ENCODE measurements around the gene COP1. TPM values are rescaled to one million over a fixed set of nuclear protein-coding genes. Genes with fewer than 3 reads are reported as not detected.

The COP1 gene
- total and polyA plus RNA-seq, 3 experiments from 2014 or later: 39.7 to 43.0 (median 40.6) TPM

- Mint-ChIP-seq H3K27me3 (no peaks in the 10 kb centered on the region), H3K27ac (peak overlapping the region in 3 of 8 donors; percentile 29 to 75 (median 66)), H3K9me3 (no peaks in the 10 kb centered on the region), H3K4me1 (peaks cover 75 to 97% (median 95%) of the 10 kb centered on the region in 3 donors), H3K36me3 (peaks cover 0 to 6% (median 3%) of the 10 kb centered on the region in 3 donors), H3K4me3 (peak overlapping the region in 6 of 7 donors; percentile 32 to 78 (median 60))
- H3K4me1 ChIP-seq (ENCODE audit: insufficient read depth, low read length): peaks cover 27% of the 10 kb centered on the region
- CTCF ChIA-PET: no interaction called here
- POLR2A ChIA-PET: no interaction called here
- no peaks in the 10 kb centered on the region for H3K36me3 ChIP-seq (ENCODE audit: insufficient read depth, low read length)
- H3K27ac ChIP-seq (ENCODE audit: low read depth, low read length): no peak overlapping the region
- no peak for DNase-seq
- no peaks in the 10 kb centered on the region for H3K9me3 ChIP-seq (ENCODE audit: low read length)
- no peak overlapping the region for H3K4me3 ChIP-seq (ENCODE audit: low read length)
- no peaks in the 10 kb centered on the region for H3K27me3 ChIP-seq (ENCODE audit: insufficient read depth, low read length, poor library complexity, severe bottlenecking)
Observed at GRCh38 chr1:176196728-176197127, 10.4 kb downstream of the COP1 start.

- no peak for DNase-seq
- H3K36me3 Mint-ChIP-seq: peaks cover 0 to 6% (median 3%) of the 10 kb centered on the region in 3 donors
- ChIA-PET CTCF (no interaction called here), POLR2A (interaction anchor here (1.7 kb wide), 1 partner anchor 11 kb away, joined by 4 read pairs; no protein-coding TSS in a partner anchor)
- no peaks in the 10 kb centered on the region for H3K9me3 ChIP-seq (ENCODE audit: low read length)
- H3K4me1 Mint-ChIP-seq: peaks cover 77 to 97% (median 97%) of the 10 kb centered on the region in 3 donors
- H3K4me1 ChIP-seq (ENCODE audit: insufficient read depth, low read length): peaks cover 27% of the 10 kb centered on the region
- no peak overlapping the region for H3K27ac ChIP-seq (ENCODE audit: low read depth, low read length)
- peak overlapping the region in 2 of 7 donors; percentile 41 to 78 for H3K4me3 Mint-ChIP-seq
- H3K27me3 Mint-ChIP-seq: no peaks in the 10 kb centered on the region
- no peaks in the 10 kb centered on the region for H3K9me3 Mint-ChIP-seq
- H3K36me3 ChIP-seq (ENCODE audit: insufficient read depth, low read length): no peaks in the 10 kb centered on the region
- no peaks in the 10 kb centered on the region for H3K27me3 ChIP-seq (ENCODE audit: insufficient read depth, low read length, poor library complexity, severe bottlenecking)
- peak overlapping the region in 1 of 8 donors; percentile 4 for H3K27ac Mint-ChIP-seq
- H3K4me3 ChIP-seq (ENCODE audit: low read length): no peak overlapping the region
Observed at GRCh38 chr1:176195547-176195946, 11.5 kb downstream of the COP1 start.

GRCh38 chr1:176193663-176194062, 13.4 kb downstream of the COP1 start:
- Mint-ChIP-seq H3K27me3 (no peaks in the 10 kb centered on the region), H3K4me1 (peaks cover 81 to 97% (median 97%) of the 10 kb centered on the region in 3 donors), H3K36me3 (peaks cover 0 to 7% (median 5%) of the 10 kb centered on the region in 3 donors), H3K27ac (no peak overlapping the region), H3K4me3 (peak overlapping the region in 2 of 7 donors; percentile 6 to 22), H3K9me3 (no peaks in the 10 kb centered on the region)
- no peak for DNase-seq
- Histone ChIP-seq H3K4me1 (ENCODE audit: insufficient read depth, low read length) (peaks cover 20% of the 10 kb centered on the region), H3K27ac (ENCODE audit: low read depth, low read length) (no peak overlapping the region), H3K4me3 (ENCODE audit: low read length) (no peak overlapping the region), H3K36me3 (ENCODE audit: insufficient read depth, low read length) (no peaks in the 10 kb centered on the region), H3K9me3 (ENCODE audit: low read length) (no peaks in the 10 kb centered on the region), H3K27me3 (ENCODE audit: insufficient read depth, low read length, poor library complexity, severe bottlenecking) (no peaks in the 10 kb centered on the region)
- ChIA-PET CTCF (no interaction called here), POLR2A (no interaction called here)

- CTCF ChIA-PET: no interaction called here
- POLR2A ChIA-PET: no interaction called here
- H3K4me3 ChIP-seq (ENCODE audit: low read length): no peak overlapping the region
- peaks cover 20% of the 10 kb centered on the region for H3K4me1 ChIP-seq (ENCODE audit: insufficient read depth, low read length)
- no peaks in the 10 kb centered on the region for H3K9me3 ChIP-seq (ENCODE audit: low read length)
- no peak for DNase-seq
- no peaks in the 10 kb centered on the region for H3K36me3 ChIP-seq (ENCODE audit: insufficient read depth, low read length)
- Mint-ChIP-seq H3K36me3 (peaks cover 0 to 5% (median 5%) of the 10 kb centered on the region in 3 donors), H3K27ac (no peak overlapping the region), H3K27me3 (no peaks in the 10 kb centered on the region), H3K4me1 (peaks cover 82 to 97% (median 97%) of the 10 kb centered on the region in 3 donors), H3K9me3 (no peaks in the 10 kb centered on the region), H3K4me3 (peak overlapping the region in 2 of 7 donors; percentile 27 to 57)
- no peak overlapping the region for H3K27ac ChIP-seq (ENCODE audit: low read depth, low read length)
- H3K27me3 ChIP-seq (ENCODE audit: insufficient read depth, low read length, poor library complexity, severe bottlenecking): no peaks in the 10 kb centered on the region
Observed at GRCh38 chr1:176193023-176193422, 14.1 kb downstream of the COP1 start.

GRCh38 chr1:176188604-176189003, 18.5 kb downstream of the COP1 start:
- POLR2A ChIA-PET: no interaction called here
- H3K27ac ChIP-seq (ENCODE audit: low read depth, low read length): no peak overlapping the region
- no peaks in the 10 kb centered on the region for H3K9me3 ChIP-seq (ENCODE audit: low read length)
- Mint-ChIP-seq H3K27ac (peak overlapping the region in 2 of 8 donors; percentile 14 to 17), H3K4me1 (peaks cover 72 to 95% (median 94%) of the 10 kb centered on the region in 3 donors), H3K4me3 (peak overlapping the region in 2 of 7 donors; percentile 42 to 68), H3K36me3 (peaks cover 0 to 19% (median 4%) of the 10 kb centered on the region in 3 donors), H3K9me3 (no peaks in the 10 kb centered on the region), H3K27me3 (no peaks in the 10 kb centered on the region)
- H3K4me3 ChIP-seq (ENCODE audit: low read length): no peak overlapping the region
- DNase-seq: no peak
- no peaks in the 10 kb centered on the region for H3K27me3 ChIP-seq (ENCODE audit: insufficient read depth, low read length, poor library complexity, severe bottlenecking)
- no peaks in the 10 kb centered on the region for H3K36me3 ChIP-seq (ENCODE audit: insufficient read depth, low read length)
- CTCF ChIA-PET: no interaction called here
- peaks cover 17% of the 10 kb centered on the region for H3K4me1 ChIP-seq (ENCODE audit: insufficient read depth, low read length)

- H3K4me1 ChIP-seq (ENCODE audit: insufficient read depth, low read length): peaks cover 10% of the 10 kb centered on the region
- no peaks in the 10 kb centered on the region for H3K9me3 ChIP-seq (ENCODE audit: low read length)
- Mint-ChIP-seq H3K9me3 (no peaks in the 10 kb centered on the region), H3K4me3 (no peak overlapping the region), H3K27me3 (no peaks in the 10 kb centered on the region), H3K27ac (no peak overlapping the region), H3K36me3 (peaks cover 0 to 31% (median 8%) of the 10 kb centered on the region in 3 donors), H3K4me1 (peaks cover 66 to 92% (median 82%) of the 10 kb centered on the region in 3 donors)
- no peak overlapping the region for H3K27ac ChIP-seq (ENCODE audit: low read depth, low read length)
- DNase-seq: no peak
- CTCF ChIA-PET: interaction anchor here (1.4 kb wide), 1 partner anchor 21 kb away, joined by 3 read pairs; no protein-coding TSS in a partner anchor
- POLR2A ChIA-PET: no interaction called here
- no peak overlapping the region for H3K4me3 ChIP-seq (ENCODE audit: low read length)
- no peaks in the 10 kb centered on the region for H3K27me3 ChIP-seq (ENCODE audit: insufficient read depth, low read length, poor library complexity, severe bottlenecking)
- no peaks in the 10 kb centered on the region for H3K36me3 ChIP-seq (ENCODE audit: insufficient read depth, low read length)
Observed at GRCh38 chr1:176187001-176187400, 20.1 kb downstream of the COP1 start.

GRCh38 chr1:176183618-176184017, 23.5 kb downstream of the COP1 start:
- no peak for DNase-seq
- no peaks in the 10 kb centered on the region for H3K36me3 ChIP-seq (ENCODE audit: insufficient read depth, low read length)
- Mint-ChIP-seq H3K27ac (peak overlapping the region in 3 of 8 donors; percentile 1 to 84 (median 83)), H3K9me3 (no peaks in the 10 kb centered on the region), H3K4me3 (no peak overlapping the region), H3K4me1 (peaks cover 51 to 83% (median 74%) of the 10 kb centered on the region in 3 donors), H3K27me3 (no peaks in the 10 kb centered on the region), H3K36me3 (peaks cover 0 to 48% (median 11%) of the 10 kb centered on the region in 3 donors)
- H3K4me1 ChIP-seq (ENCODE audit: insufficient read depth, low read length): peaks cover 10% of the 10 kb centered on the region
- H3K27ac ChIP-seq (ENCODE audit: low read depth, low read length): no peak overlapping the region
- ChIA-PET POLR2A (no interaction called here), CTCF (no interaction called here)
- H3K9me3 ChIP-seq (ENCODE audit: low read length): no peaks in the 10 kb centered on the region
- no peaks in the 10 kb centered on the region for H3K27me3 ChIP-seq (ENCODE audit: insufficient read depth, low read length, poor library complexity, severe bottlenecking)
- no peak overlapping the region for H3K4me3 ChIP-seq (ENCODE audit: low read length)

GRCh38 chr1:176178316-176178715, 28.8 kb downstream of the COP1 start:
- Mint-ChIP-seq H3K36me3 (peaks cover 5 to 66% (median 18%) of the 10 kb centered on the region in 3 donors), H3K27ac (peak overlapping the region in 2 of 8 donors; percentile 79 to 94), H3K27me3 (no peaks in the 10 kb centered on the region), H3K9me3 (no peaks in the 10 kb centered on the region), H3K4me1 (peaks cover 42 to 69% (median 49%) of the 10 kb centered on the region in 3 donors), H3K4me3 (peak overlapping the region in 4 of 7 donors; percentile 22 to 49 (median 34))
- ChIA-PET POLR2A (no interaction called here), CTCF (no interaction called here)
- H3K36me3 ChIP-seq (ENCODE audit: insufficient read depth, low read length): peaks cover 10% of the 10 kb centered on the region
- no peak overlapping the region for H3K27ac ChIP-seq (ENCODE audit: low read depth, low read length)
- DNase-seq: no peak
- H3K4me3 ChIP-seq (ENCODE audit: low read length): no peak overlapping the region
- H3K4me1 ChIP-seq (ENCODE audit: insufficient read depth, low read length): peaks cover 3% of the 10 kb centered on the region
- no peaks in the 10 kb centered on the region for H3K27me3 ChIP-seq (ENCODE audit: insufficient read depth, low read length, poor library complexity, severe bottlenecking)
- no peaks in the 10 kb centered on the region for H3K9me3 ChIP-seq (ENCODE audit: low read length)

Data from CD8-positive, alpha-beta memory T cell (primary cell).